ENCODE data around the gene PPP1R9A.

DNA sequence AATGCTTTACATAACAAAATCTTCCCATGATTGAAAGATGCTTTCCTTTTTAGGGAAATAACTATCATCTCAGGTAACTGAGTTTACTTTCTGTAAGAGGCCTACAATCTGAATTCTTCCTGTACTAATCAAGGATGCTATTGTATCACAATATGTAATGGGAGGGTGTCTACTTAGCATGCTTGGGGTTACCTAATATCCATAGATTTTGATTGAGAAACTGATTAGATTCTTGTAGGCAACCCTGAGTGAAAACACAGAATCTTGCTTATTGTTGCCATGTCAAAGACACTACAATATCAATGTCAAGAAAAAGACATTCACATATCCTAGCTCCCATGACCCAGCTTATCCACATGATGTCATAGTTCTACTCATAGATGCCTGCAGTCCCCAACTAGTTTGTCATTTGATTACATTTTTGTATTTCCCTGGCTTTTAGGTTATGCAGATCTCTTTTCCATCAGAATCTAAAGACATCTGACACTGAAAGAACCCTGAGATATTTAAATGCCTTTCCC is 354.6 kb downstream of the PPP1R9A start:
- TF ChIP-seq CTCF (IDR thresholded peaks at IDR 0.05) (no peak), POLR2A (IDR thresholded peaks at IDR 0.05) (no peak)

Data from Peyer's patch (tissue), 4 donors.